GM21723 (cell line): ENCODE results near the gene NTM.
A peak's percentile ranks its signal among the peaks of the same experiment; 100 is the strongest.

Source experiments
- ATAC-seq: cut with Tn5 transposase; IDR thresholded peaks from one replicate; pipeline ENCODE4 v1.9.1; 2021; ENCODE audit warnings: mild to moderate bottlenecking, moderate library complexity; ENCODE audit not compliant: unreplicated experiment

The NTM gene

GRCh38 chr11:131372234-131372962 is 2.0 kb downstream of the NTM start:
- no peak for ATAC-seq

- ATAC-seq, result no peak
Observed at GRCh38 chr11:131373095-131373725, 2.8 kb downstream of the NTM start.

DNA sequence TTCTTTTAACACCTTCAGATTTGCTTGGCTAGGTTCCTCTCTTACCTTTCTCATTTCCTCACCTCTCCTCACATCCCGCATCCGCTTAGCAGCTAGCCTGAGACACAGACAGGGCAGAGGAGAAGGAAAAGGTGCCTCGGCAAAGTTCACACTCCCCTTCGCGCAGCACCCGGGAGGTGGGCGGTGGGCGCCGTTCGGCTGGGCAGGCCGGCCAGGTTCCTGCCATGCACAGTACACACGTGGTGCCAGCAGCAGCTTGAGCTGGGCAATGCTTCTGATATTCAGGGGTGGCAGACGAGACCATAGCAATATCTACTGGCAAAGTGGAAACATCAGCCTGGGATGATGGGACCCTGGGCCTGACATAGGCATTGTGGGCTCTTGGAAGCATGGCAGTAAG is 3.3 kb downstream of the NTM start:
- no peak for ATAC-seq

- no peak for ATAC-seq
Observed at GRCh38 chr11:131375421-131375820, 5.0 kb downstream of the NTM start.

DNA sequence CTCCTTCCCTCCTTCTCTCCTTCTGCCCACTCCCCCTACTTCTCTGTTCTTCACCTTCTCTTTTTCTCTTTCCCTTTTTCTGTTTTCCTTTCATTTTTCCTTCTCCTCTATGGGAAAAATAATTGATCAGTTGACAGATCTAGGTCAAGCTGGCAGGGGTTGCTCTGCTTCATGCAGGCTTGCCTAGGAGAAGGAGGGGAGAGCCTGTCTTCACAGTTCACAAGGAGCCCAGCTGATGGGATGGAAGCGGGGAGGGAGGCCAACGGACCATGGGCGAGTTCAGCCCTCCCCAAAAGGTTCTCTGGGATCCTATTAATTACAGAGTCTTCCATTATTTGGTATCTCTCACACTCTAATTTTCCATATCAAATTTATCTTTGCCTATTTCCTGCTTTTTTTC is 5.5 kb downstream of the NTM start:
- no peak for ATAC-seq

GRCh38 chr11:131378931-131379330 is 8.5 kb downstream of the NTM start:
- peak; percentile 81 for ATAC-seq

- no peak for ATAC-seq
Observed at GRCh38 chr11:131385763-131386390, 15.5 kb downstream of the NTM start.

GRCh38 chr11:131386408-131386807 is 16.0 kb downstream of the NTM start:
- no peak for ATAC-seq

DNA sequence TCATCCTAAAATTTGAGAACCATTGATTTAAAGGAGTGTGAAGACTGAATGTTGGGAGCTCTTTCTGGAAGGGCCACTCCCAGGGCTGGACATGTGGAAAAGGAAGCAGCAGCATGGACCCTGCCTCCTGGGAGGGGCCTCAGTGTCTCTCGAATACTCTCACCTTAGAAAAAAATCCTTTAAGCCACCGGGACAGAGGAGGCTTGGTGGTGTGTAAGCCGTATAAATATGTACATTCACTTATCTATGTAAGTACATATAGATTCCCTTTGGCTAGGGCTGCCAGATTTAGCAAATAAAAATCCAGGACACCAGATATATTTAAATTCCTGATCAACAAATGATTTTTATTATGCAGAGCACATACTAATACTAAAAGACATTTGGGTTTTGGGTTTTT is 17.6 kb downstream of the NTM start:
- ATAC-seq, result no peak

DNA sequence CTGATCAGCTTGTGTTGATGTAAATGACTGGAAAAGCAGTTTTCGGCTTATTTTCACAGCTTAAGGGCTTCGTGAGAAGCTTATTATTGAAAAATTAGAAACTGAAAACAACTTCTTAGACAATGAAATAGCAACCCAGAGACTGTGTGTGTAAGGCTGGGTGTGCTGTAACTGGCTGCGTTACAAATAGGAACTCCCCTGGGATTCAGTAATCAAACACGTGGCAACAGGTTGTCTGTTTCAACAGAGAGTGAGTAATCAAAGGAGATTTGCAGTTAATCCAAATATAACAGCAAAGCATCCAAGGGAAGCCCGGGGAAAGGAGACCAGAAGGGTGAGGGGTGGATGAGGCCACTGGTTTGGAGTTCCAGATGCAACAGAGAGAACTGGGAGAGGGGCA is 19.2 kb downstream of the NTM start:
- no peak for ATAC-seq

- no peak for ATAC-seq
Observed at GRCh38 chr11:131391176-131391575, 20.8 kb downstream of the NTM start.

GRCh38 chr11:131392528-131393255 is 22.3 kb downstream of the NTM start:
- no peak for ATAC-seq

GRCh38 chr11:131393691-131394090 is 23.3 kb downstream of the NTM start:
- ATAC-seq, result no peak

- ATAC-seq, result no peak
Observed at GRCh38 chr11:131397675-131398074, 27.3 kb downstream of the NTM start.

DNA sequence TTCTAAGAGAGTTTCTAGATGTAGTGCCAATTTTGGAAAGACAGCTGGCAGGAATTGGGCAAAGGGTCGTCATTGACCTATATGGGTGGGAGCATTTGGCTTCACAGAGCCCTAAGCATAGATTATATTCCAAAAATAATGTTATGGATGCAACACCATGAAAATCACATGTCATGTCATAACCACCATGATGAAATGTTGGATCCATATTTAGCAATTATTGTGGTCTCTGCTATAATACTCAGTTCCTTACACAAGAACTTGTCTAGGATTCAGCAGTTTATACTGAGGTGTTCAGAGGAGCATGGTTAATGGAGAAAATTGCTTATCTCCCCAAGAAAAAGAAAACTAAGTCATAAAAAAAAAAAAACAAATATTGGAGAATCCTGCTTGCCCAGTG is 31.6 kb downstream of the NTM start:
- ATAC-seq, result no peak

- ATAC-seq, result no peak
Observed at GRCh38 chr11:131404010-131404409, 33.6 kb downstream of the NTM start.

DNA sequence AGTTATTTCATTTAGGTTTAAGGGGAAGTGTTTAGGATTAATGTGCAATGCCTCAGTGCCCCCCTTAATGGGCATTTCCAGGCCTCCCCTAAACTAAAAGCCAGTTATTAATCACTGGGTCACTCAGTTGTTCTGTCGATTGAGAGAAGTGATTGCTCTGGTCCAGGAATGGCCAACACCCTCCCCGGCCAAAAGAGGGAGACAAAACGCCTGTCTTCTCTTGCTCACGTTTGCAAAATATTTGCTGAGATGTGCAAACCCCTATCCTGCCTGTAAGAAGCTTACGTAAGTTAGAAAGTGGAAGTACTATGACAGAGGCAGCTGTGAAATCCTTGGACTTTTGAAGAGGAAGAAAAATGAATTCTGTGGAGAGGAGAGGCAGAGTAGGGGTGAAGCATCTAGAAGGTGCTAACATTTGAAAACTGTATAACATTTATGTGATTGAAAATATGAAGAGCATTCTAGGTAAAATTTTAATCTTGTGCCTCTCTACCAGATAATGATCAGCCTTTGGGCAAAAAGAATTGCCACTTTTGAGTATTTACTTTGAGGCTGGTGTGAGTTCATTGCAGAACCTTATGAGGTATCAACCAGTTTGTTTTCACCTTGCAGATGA is 37.7 kb downstream of the NTM start:
- ATAC-seq, result peak; percentile 48

GRCh38 chr11:131409345-131409744 is 38.9 kb downstream of the NTM start:
- ATAC-seq, result no peak

DNA sequence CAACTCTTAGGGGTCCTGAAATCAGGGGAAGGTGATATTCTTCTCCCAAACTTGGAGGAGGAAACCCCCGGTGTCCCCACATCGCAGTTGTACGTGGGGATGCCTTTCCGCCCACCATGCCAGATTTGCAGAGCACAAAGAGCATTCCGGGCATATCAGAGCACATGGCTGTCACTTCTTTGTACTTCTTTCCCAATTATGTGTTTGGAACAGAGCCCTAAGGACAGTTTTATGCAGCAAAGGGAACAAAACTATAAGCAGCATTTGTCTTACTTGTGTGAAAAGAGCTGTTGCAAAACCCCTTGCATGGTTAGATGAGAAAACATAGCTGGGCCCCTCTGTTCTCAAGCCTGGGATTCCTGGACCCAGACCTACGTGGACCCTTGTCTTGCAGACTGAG is 41.2 kb downstream of the NTM start:
- no peak for ATAC-seq

- no peak for ATAC-seq
Observed at GRCh38 chr11:131412061-131412460, 41.6 kb downstream of the NTM start.

DNA sequence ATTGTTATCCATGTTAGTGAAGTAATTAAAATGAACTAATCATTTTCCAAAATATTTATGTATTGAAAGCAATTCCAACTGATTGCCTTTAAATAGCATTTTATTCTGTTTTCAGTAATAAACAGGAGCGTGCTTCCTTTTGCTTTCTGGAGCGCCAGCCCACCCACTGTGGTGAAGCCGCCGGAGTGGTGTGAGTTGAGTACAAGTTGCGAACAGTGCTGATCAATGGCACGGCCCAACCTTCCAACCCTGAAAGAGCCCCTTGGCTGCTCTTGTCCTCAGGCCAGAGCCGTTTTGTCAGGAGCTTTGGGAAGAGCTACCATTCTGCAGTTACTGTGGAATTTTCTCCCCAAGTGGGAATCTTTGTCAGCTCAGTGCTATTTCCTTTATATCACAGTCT is 42.8 kb downstream of the NTM start:
- no peak for ATAC-seq
